Parathyroid adenoma (tissue), 2 donors: ENCODE data around the gene ZNF385A.
A peak's percentile ranks its signal among the peaks of the same experiment; 100 is the strongest.

Experiments
- H2AFZ ChIP-seq: fragments of 300-600 bp; sonication (generic); one replicate; pipeline ENCODE4 v1.7.0; 2017; ENCODE audit warnings: antibody characterized with exemption, mild to moderate bottlenecking
- H3K27ac ChIP-seq: fragments of 300-600 bp; sonication (generic); one replicate; pipeline ENCODE4 v1.7.0; 2017
- H3K27me3 ChIP-seq: fragments of 300-600 bp; sonication (generic); one replicate; pipeline ENCODE4 v1.7.0; 2017; ENCODE audit warnings: low read length; ENCODE audit not compliant: control insufficient read depth, insufficient read depth
- H3K36me3 ChIP-seq: fragments of 300-600 bp; sonication (generic); one replicate; pipeline ENCODE4 v1.7.0; 2017; ENCODE audit warnings: low read length; ENCODE audit not compliant: control insufficient read depth, insufficient read depth
- H3K4me1 ChIP-seq: fragments of 300-600 bp; sonication (generic); one replicate; pipeline ENCODE4 v1.7.0; 2017; ENCODE audit warnings: control low read depth
- H3K4me2 ChIP-seq: fragments of 300-600 bp; sonication (generic); one replicate; pipeline ENCODE4 v1.7.0; 2017; ENCODE audit warnings: low read length
- H3K4me3 ChIP-seq: fragments of 300-600 bp; sonication (generic); one replicate; pipeline ENCODE4 v1.7.0; 2017; ENCODE audit warnings: low read depth, low read length
- H3K79me2 ChIP-seq: fragments of 300-600 bp; sonication (generic); one replicate; pipeline ENCODE4 v1.7.0; 2017; ENCODE audit warnings: control low read depth
- H3K9ac ChIP-seq: fragments of 300-600 bp; sonication (generic); one replicate; pipeline ENCODE4 v1.7.0; 2017; ENCODE audit warnings: mild to moderate bottlenecking
- H3K9me3 ChIP-seq: fragments of 300-600 bp; sonication (generic); one replicate; pipeline ENCODE4 v1.7.0; 2017; ENCODE audit warnings: low read length; ENCODE audit not compliant: control insufficient read depth
- CTCF ChIP-seq: fragments of 300-600 bp; sonication (generic); IDR thresholded peaks from one replicate; pipeline ENCODE4 v1.7.0; 2017; ENCODE audit warnings: antibody characterized with exemption, mild to moderate bottlenecking
- donor health status: primary hyperparathyroidism.

Gene ZNF385A

GRCh38 chr12:54405573-54405972 lies 21.0 kb upstream of the ZNF385A start:
- Histone ChIP-seq H3K4me3 (no peak overlapping the region), H3K4me1 (no peaks in the 10 kb centered on the region), H3K79me2 (no peaks in the 10 kb centered on the region), H3K27ac (no peak overlapping the region), H3K27me3 (no peaks in the 10 kb centered on the region), H3K4me2 (no peak overlapping the region), H3K9me3 (no peaks in the 10 kb centered on the region), H3K36me3 (no peaks in the 10 kb centered on the region), H3K9ac (no peak overlapping the region), H2AFZ (no peak overlapping the region)
- no peak for TF ChIP-seq CTCF

- Histone ChIP-seq H3K36me3 (no peaks in the 10 kb centered on the region), H2AFZ (no peak overlapping the region), H3K9ac (no peak overlapping the region), H3K4me3 (no peak overlapping the region), H3K79me2 (no peaks in the 10 kb centered on the region), H3K9me3 (no peaks in the 10 kb centered on the region), H3K4me1 (no peaks in the 10 kb centered on the region), H3K4me2 (no peak overlapping the region), H3K27me3 (no peaks in the 10 kb centered on the region), H3K27ac (no peak overlapping the region)
- TF ChIP-seq CTCF, result no peak
Measured at GRCh38 chr12:54405106-54405505, 20.6 kb upstream of the ZNF385A start.

GRCh38 chr12:54404061-54405004 lies 19.8 kb upstream of the ZNF385A start:
- TF ChIP-seq CTCF, result peak; percentile 98
- no peaks in the 10 kb centered on the region for H3K27me3 ChIP-seq
- no peaks in the 10 kb centered on the region for H3K79me2 ChIP-seq
- H3K9me3 ChIP-seq, result no peaks in the 10 kb centered on the region
- H3K4me2 ChIP-seq, result no peak overlapping the region
- no peak overlapping the region for H3K9ac ChIP-seq
- H3K27ac ChIP-seq, result no peak overlapping the region
- H3K36me3 ChIP-seq, result no peaks in the 10 kb centered on the region
- H3K4me1 ChIP-seq, result no peaks in the 10 kb centered on the region
- H2AFZ ChIP-seq, result no peak overlapping the region
- H3K4me3 ChIP-seq, result no peak overlapping the region

- Histone ChIP-seq H3K79me2 (no peaks in the 10 kb centered on the region), H3K27me3 (no peaks in the 10 kb centered on the region), H3K36me3 (no peaks in the 10 kb centered on the region), H3K9me3 (no peaks in the 10 kb centered on the region), H3K4me2 (no peak overlapping the region), H2AFZ (no peak overlapping the region), H3K4me3 (no peak overlapping the region), H3K9ac (no peak overlapping the region), H3K27ac (no peak overlapping the region), H3K4me1 (no peaks in the 10 kb centered on the region)
- no peak for TF ChIP-seq CTCF
Measured at GRCh38 chr12:54401119-54401518, 16.6 kb upstream of the ZNF385A start.
